GM18508 (cell line): ENCODE data around the gene SSTR5.
"Not testable (repeated sequence)": the region's sequence is repeated elsewhere in the genome, so short reads cannot be mapped to it uniquely, and the experiment has no call there.

Source experiments
- ATAC-seq: cut with Tn5 transposase; IDR thresholded peaks from one replicate; pipeline ENCODE4 v1.9.1; 2021; ENCODE audit warnings: moderate number of reproducible peaks; ENCODE audit not compliant: insufficient read depth, unreplicated experiment

SSTR5 gene

GRCh38 chr16:1071561-1072225, 854 bp upstream of the SSTR5 start:
- ATAC-seq, result no peak

GRCh38 chr16:1073262-1073558, 663 bp downstream of the SSTR5 start:
- no peak for ATAC-seq

- ATAC-seq, result no peak
These were observed 1.2 kb downstream of the SSTR5 start for GRCh38 chr16:1073566-1074378.

- no peak for ATAC-seq
These were observed 1.8 kb downstream of the SSTR5 start for GRCh38 chr16:1074379-1074649.

GRCh38 chr16:1075546-1075945, 3.0 kb downstream of the SSTR5 start:
- ATAC-seq, result no peak

DNA sequence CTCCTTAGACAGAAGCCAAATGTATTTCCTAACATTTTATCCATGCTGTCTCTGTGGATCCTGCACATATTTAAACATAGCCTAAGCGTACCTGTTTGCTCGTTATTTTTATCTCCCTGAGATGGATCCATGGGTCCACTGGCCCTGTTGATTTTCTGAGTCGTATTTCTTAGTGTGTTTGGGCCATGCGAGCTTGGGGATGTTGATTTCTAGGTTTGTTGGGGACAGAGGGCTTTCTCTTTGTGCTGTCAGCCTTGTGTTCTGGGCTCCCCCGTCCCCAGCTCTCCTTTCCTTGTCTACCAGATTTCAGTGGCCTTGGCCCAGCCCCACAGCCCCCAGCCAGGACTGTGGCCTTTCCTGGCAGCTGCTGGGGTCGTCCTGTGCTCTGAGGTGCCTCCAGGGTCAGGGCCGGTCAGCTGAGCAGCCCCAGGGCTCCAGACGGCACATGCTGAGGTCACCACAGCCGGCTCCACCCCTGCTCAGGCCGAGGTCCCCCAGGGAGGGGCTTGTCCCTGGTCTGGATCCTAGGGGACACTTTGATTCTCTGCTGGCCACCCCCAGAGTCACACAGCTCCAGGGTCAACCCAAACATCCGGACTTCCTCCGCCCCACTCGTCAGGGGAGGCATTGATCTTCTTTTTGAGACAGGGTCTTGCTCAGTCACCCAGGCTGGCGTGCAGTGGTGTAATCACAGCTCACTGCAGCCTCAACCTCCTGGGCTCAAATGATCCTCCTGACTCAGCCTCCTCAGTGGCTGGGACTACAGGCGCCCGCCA, 4.4 kb downstream of the SSTR5 start:
- no peak for ATAC-seq

DNA sequence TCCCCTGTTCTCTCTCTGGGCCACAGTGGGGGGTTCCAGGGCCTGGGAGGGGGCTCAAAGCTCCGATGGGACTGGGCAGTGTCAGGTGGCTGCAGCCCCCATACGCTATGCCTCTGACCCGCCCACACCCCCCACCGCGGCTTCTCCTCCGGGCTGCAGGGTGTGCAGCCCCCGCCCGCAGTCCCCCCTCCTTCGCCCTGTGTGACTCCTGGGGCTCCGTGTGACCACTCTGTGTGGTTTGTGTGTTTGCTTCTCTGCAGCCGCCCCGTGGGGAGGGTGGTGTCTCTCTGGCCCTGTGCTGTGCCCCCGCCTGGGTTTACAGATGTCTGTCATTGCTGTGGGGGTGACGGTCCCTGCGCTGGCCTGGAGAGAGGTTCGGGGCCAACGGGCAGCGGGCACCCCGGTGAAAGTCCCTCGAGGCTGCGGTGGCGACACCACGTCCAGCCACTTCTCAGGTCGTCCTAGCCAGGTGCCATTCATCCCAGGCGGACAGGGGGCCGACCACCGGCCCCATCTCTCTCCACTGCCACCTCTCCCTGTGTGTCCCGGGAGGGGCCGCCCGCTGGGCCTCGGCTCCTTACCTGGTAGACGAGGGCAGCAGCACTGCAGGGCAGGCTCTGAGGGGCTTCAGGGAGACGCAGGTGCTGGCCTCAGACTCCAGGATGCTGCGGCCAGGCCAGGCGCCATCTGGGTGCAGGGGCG, 5.5 kb downstream of the SSTR5 start:
- no peak for ATAC-seq

DNA sequence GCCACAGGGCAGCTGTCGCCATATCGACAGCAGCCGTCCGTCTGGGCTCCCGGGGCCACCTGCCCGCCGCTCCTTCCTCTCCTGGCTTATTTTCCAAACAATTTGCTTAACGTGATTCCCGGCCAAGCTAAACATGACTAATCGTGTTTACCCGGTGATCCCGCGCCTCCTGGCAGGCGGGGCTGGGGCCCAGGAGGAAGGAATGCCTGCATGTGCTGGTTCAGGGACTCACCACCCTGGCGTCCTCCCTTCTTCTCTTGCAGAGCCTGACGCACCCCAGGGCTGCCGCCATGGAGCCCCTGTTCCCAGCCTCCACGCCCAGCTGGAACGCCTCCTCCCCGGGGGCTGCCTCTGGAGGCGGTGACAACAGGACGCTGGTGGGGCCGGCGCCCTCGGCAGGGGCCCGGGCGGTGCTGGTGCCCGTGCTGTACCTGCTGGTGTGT, 6.1 kb downstream of the SSTR5 start:
- no peak for ATAC-seq

DNA sequence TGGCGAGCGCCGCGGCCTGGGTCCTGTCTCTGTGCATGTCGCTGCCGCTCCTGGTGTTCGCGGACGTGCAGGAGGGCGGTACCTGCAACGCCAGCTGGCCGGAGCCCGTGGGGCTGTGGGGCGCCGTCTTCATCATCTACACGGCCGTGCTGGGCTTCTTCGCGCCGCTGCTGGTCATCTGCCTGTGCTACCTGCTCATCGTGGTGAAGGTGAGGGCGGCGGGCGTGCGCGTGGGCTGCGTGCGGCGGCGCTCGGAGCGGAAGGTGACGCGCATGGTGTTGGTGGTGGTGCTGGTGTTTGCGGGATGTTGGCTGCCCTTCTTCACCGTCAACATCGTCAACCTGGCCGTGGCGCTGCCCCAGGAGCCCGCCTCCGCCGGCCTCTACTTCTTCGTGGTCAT, 6.8 kb downstream of the SSTR5 start:
- no peak for ATAC-seq

DNA sequence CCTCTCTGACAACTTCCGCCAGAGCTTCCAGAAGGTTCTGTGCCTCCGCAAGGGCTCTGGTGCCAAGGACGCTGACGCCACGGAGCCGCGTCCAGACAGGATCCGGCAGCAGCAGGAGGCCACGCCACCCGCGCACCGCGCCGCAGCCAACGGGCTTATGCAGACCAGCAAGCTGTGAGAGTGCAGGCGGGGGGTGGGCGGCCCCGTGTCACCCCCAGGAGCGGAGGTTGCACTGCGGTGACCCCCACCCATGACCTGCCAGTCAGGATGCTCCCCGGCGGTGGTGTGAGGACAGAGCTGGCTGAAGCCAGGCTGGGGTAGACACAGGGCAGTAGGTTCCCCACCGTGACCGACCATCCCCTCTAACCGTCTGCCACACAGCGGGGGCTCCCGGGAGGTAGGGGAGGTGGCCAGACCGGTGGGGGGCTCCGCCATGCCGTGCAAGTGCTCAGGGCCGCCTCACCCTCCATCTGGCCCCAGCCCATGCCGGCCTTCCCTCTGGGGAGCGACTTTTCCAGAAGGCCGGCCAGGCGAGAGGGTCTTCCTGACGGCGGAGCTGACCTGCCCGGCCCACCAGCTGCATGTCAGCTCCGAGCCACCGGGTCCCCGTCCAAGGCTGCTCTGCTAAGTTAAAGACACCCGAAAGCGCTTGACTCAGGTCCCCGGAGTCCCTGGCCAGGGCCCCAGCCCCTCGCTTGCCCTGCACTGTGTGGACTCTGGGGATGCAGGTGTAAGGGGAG, 7.4 kb downstream of the SSTR5 start:
- no peak for ATAC-seq

- no peak for ATAC-seq
These were observed 8.5 kb downstream of the SSTR5 start for GRCh38 chr16:1080801-1081733.

DNA sequence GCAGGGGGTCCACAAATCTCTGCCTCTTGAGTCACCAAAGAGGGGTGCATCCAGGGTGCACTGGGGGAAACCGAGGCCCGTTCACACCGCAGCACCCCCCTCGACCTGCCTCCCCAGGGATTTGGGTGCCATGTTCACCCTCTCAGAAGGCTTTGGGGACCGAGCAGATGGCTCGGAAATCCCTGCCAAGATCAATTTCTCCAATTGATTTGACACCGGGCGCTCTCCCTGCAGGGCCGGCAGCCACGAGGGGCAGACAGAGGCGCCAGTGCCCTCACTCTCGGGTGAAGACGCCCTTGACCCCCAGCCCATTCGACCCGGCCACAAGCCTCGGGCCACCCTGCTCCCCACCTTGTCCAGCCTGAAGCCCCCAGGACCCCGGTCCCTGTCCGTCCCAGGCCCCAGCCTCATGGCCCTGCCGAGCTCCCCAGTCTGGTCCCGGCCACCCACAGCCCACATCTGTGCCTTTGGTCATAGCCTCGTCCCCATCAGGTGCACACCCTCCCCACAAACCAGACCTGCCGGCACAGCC, 9.3 kb downstream of the SSTR5 start:
- no peak for ATAC-seq

DNA sequence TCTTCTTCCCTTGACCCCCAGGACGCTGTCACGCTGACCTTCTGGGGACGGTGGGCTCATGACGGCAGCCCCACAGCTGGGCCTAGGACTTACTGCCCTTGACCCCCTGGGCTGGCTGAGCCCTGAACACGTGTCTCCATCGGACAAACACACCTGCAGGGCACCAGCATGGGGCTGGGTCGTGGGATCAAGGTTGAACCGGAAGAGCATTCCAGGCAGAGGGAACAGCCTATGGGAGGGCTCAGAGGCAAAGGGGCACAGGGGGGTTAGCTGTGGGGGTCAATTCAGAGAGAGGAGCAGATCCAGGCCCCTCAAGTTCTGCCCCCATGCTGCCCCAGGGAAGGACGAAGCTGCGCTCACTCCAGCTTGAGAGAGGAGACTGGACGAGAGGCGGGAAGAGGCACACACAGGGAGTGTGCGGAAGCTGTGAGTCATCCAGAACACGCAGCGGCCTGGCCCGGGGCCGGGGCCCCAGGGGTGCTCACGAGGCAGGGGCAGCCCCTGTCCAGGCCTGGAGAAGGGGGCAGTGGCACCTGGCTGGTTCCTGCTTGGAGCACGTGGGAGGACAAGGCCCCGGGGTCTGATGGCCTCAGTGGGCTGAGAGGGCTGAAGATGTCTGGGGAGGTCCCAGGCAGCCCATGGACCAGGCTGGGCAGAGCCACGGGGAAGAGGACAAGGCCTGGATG, 9.9 kb downstream of the SSTR5 start:
- no peak for ATAC-seq

GRCh38 chr16:1082952-1083675, 10.6 kb downstream of the SSTR5 start:
- no peak for ATAC-seq

DNA sequence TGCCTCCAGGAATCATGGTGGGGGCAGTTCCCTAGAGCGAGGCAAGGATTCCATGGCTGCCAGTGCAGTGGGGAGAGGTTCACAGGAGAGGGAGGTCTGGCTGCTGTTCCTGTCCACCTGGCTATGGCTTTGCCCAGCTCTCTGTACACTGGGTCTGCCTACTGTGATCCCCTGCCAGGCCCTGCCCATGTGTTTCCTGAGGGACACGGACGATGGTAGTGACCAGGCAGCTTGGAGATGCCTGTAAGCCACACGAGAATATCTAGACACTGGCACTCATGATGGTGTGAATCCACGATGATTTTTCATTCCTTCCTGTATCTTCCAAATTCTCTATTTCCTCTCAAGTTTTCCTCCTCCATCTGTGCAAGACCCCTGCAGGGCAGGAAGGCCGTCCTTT, 12.4 kb downstream of the SSTR5 start:
- no peak for ATAC-seq

GRCh38 chr16:1086443-1086842, 13.9 kb downstream of the SSTR5 start:
- ATAC-seq, result not testable (repeated sequence)

DNA sequence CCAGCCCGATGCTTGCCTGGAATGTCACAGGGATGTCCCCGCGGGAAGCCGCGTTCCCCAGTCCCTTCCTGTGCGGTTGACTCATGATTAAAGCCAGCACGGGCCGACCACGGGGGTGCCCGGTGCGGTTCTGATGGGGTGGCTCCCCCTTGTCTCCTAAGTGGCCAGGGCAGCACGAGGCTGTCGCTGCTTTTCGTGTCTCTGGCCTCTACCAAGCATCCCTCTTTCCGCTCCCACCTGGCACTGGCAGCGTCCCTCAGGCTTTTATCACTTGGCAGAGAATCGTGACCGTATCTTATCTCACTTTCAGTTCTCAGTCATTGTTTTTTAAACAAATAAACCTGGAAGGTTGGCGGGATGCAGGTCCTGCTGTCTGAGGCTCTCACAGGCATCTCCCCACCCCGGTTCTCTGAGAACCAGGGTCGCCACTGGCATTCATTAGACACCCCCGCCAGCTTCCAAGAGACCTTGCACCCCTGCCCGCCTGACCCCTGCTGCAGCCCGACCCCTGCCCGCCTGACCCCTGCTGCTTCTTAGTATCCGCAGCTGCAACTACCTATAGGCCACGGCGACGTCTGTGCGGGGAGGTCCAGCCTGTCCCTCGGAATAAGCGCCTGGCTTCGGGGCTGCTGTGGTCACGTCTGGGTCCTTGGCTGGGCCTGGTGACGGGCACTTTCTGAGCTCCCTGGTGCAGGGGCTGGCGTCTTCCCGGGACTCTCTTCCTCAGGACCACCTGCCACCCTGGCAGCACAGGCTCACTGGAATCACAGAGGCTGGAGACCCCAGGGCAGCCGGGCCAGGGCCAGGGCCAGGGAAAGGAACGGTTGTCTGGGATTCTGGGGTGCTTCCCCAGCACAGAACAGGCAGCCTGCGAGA, 16.0 kb downstream of the SSTR5 start:
- ATAC-seq, result no peak
